ENCODE results near the gene ATP6V0A4. TPM values are rescaled to one million over a fixed set of nuclear protein-coding genes. Genes with fewer than 3 reads are reported as not detected.

ATP6V0A4 gene
- total RNA-seq, 4 donors from 2014 or later, result not detected

DNA sequence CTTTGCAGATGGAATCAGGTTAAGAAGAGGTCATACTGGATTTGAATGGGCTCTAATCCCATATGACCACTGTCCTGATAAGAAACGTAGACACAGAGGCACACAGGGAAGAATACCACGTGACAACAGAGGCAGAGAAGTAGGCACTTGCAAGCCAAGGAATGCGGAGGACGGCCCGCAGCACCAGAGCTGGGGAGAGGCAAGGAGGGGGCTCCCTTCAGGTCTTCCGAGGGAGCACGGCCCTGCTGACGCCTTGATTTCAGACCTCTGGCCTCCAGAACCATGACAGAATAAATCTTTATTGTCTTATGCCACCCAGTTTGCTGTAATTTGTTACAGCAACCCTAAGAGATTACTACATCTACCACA is 44.9 kb downstream of the ATP6V0A4 start:
- WGBS, 2 donors, result 51 to 53% methylated on average over 8 of the region's 8 CpGs
- no peak for TF ChIP-seq POLR2A (IDR thresholded peaks at IDR 0.05)
- no peak for TF ChIP-seq EP300 (IDR thresholded peaks at IDR 0.05)
- TF ChIP-seq, protein P1, sequence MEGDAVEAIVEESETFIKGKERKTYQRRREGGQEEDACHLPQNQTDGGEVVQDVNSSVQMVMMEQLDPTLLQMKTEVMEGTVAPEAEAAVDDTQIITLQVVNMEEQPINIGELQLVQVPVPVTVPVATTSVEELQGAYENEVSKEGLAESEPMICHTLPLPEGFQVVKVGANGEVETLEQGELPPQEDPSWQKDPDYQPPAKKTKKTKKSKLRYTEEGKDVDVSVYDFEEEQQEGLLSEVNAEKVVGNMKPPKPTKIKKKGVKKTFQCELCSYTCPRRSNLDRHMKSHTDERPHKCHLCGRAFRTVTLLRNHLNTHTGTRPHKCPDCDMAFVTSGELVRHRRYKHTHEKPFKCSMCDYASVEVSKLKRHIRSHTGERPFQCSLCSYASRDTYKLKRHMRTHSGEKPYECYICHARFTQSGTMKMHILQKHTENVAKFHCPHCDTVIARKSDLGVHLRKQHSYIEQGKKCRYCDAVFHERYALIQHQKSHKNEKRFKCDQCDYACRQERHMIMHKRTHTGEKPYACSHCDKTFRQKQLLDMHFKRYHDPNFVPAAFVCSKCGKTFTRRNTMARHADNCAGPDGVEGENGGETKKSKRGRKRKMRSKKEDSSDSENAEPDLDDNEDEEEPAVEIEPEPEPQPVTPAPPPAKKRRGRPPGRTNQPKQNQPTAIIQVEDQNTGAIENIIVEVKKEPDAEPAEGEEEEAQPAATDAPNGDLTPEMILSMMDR (IDR thresholded peaks at IDR 0.05), result no peak
- no peak overlapping the region for H3K27ac ChIP-seq

DNA sequence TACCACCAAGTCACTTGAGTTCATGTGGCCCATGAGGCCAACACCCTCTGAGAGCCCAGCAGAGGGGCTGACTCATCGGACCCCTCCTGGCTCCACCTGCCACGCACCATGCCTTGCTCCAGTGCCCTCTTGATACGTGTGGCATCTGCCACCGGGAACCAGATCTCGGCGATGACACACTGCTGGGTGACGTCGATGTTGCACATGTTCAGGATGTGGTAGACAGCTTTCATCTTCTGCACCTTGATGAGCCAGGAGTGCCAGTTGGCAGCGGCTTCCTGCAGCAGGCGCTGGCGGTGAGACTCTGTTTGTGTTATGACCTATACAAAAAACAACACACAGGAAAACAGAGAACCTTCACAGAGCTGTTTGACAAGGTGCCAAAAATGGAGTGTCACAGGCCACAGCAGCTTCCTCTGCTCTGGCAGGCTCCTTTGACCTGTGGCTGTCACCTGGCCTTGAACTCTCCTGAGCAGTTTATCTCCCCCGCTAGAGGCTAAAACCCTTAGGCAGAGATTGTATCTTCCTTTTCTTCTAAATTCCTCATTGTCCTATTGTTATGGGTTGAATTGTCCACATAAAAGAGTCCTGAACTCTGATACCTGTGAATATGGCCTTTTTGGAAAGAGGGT is 45.4 kb downstream of the ATP6V0A4 start:
- no peak overlapping the region for H3K27ac ChIP-seq
- 65 to 80% methylated on average over 12 of the region's 12 CpGs for WGBS, 2 donors
- TF ChIP-seq, protein P1 (IDR thresholded peaks at IDR 0.05), result no peak
- TF ChIP-seq EP300 (IDR thresholded peaks at IDR 0.05) (no peak), POLR2A (IDR thresholded peaks at IDR 0.05) (no peak)

More for the DNA sequence above, 44.9 kb downstream of the ATP6V0A4 start:
- no peaks in the 10 kb centered on the region for H3K9me3 ChIP-seq
- H3K4me1 ChIP-seq, result no peaks in the 10 kb centered on the region
- no peak for DNase-seq (ENCODE audit: low spot score in 2 of 2)
- no peaks in the 10 kb centered on the region for H3K27me3 ChIP-seq
- H3K4me3 ChIP-seq, result no peak overlapping the region
- no peaks in the 10 kb centered on the region for H3K36me3 ChIP-seq

DNA sequence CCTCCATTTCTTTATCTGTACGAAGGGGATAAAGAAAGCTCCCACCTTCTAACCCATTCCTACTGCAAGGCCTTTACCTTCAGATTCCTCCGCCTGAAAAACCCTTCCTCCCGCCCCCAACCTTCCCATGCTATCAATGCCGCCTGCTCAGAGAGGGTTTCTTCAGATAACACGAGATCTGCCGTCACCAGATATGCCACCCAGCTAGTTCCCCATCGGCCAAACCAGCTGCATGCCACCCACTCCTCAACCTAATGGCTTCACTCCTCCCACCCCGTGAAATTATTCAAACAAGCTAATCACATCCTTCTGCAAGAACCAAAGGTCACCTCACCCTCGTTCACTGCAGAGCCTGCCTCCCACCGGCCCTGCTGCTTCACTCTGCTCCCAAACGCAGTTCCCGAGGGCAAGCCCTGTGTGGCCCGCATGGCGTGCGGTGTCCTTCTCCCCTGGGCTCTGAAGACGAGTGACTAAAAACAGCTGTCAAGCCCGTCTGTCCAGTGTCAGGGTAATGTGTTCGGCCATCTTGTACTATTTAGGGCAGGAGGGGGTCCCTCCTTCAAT is 47.0 kb downstream of the ATP6V0A4 start:
- H3K4me3 ChIP-seq, result no peak overlapping the region
- 63 to 67% methylated on average over 18 of the region's 18 CpGs for WGBS, 2 donors
- no peaks in the 10 kb centered on the region for H3K27me3 ChIP-seq
- no peaks in the 10 kb centered on the region for H3K9me3 ChIP-seq
- H3K27ac ChIP-seq, result no peak overlapping the region
- DNase-seq (ENCODE audit: low spot score in 2 of 2), result no peak
- H3K36me3 ChIP-seq, result no peaks in the 10 kb centered on the region
- H3K4me1 ChIP-seq, result no peaks in the 10 kb centered on the region
- TF ChIP-seq POLR2A (IDR thresholded peaks at IDR 0.05) (no peak), EP300 (IDR thresholded peaks at IDR 0.05) (no peak)
- TF ChIP-seq, protein P1 (IDR thresholded peaks at IDR 0.05), result no peak

More for the DNA sequence above, 45.4 kb downstream of the ATP6V0A4 start:
- no peaks in the 10 kb centered on the region for H3K36me3 ChIP-seq
- H3K27me3 ChIP-seq, result no peaks in the 10 kb centered on the region
- DNase-seq (ENCODE audit: low spot score in 2 of 2), result peak in 1 of 2 donors; percentile 8
- no peaks in the 10 kb centered on the region for H3K9me3 ChIP-seq
- H3K4me1 ChIP-seq, result no peaks in the 10 kb centered on the region
- no peak overlapping the region for H3K4me3 ChIP-seq

DNA sequence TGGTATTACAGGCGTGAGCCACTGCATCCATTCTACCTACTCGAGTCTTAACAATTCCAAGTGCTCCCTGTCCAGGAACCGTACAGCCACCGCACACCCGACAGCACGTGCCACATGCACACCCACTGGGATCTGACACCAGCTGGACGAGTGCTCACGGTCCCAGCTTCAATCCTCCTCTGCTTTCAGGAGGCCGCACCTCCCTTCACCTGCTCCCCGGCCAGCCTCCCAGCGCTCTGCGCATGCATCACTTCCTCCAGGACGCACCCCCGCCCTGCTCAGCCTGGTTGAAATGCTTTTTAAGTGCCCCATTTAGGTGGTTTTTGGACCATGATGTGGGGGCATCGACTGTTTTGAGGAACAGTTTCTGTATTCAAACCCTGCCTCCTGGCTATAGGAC is 47.5 kb downstream of the ATP6V0A4 start:
- Histone ChIP-seq H3K27ac (no peak overlapping the region), H3K4me1 (no peaks in the 10 kb centered on the region), H3K27me3 (no peaks in the 10 kb centered on the region), H3K36me3 (no peaks in the 10 kb centered on the region), H3K4me3 (no peak overlapping the region), H3K9me3 (no peaks in the 10 kb centered on the region)
- no peak for DNase-seq (ENCODE audit: low spot score in 2 of 2)
- 93 to 96% methylated on average over 15 of the region's 15 CpGs for WGBS, 2 donors
- TF ChIP-seq POLR2A (IDR thresholded peaks at IDR 0.05) (no peak), EP300 (IDR thresholded peaks at IDR 0.05) (no peak)
- TF ChIP-seq, protein P1 (IDR thresholded peaks at IDR 0.05), result no peak

GRCh38 chr7:138749960-138750359 is 48.0 kb downstream of the ATP6V0A4 start:
- Histone ChIP-seq H3K4me1 (no peaks in the 10 kb centered on the region), H3K27ac (no peak overlapping the region), H3K9me3 (no peaks in the 10 kb centered on the region), H3K27me3 (no peaks in the 10 kb centered on the region), H3K36me3 (no peaks in the 10 kb centered on the region), H3K4me3 (no peak overlapping the region)
- 86% methylated on average over 3 of the region's 3 CpGs for WGBS, 2 donors
- no peak for DNase-seq (ENCODE audit: low spot score in 2 of 2)
- TF ChIP-seq, protein P1 (IDR thresholded peaks at IDR 0.05), result no peak
- no peak for TF ChIP-seq EP300 (IDR thresholded peaks at IDR 0.05)
- no peak for TF ChIP-seq POLR2A (IDR thresholded peaks at IDR 0.05)

All from tibial nerve (tissue), 4 donors.